HK-2 (cell line): ENCODE results near the gene SH3BP2.

Experiments
- DNase-seq: peaks from one replicate; pipeline ENCODE4 v3.0.0-alpha.2; 2018; ENCODE audit not compliant: unreplicated experiment

SH3BP2 gene

DNA sequence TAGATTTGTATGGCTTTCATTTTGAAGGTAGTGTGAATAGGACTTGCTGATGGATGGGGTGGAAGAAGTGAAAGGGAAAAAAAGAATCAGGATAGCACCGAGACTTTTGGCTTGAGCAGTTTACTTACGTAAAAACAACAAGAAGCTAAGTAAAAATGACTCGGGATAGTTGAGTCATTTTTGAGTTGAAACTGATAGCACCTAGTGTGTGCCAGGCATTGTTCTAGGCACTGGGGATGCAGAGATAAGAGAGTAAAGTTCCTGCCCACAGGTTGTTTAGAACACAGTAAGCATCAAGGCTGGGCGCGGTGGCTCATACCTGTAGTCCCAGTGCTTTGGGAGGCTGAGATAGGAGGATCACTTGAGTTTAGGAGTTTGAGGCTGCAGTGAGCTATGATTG, 85.5 kb downstream of the SH3BP2 start:
- DNase-seq = no peak

DNA sequence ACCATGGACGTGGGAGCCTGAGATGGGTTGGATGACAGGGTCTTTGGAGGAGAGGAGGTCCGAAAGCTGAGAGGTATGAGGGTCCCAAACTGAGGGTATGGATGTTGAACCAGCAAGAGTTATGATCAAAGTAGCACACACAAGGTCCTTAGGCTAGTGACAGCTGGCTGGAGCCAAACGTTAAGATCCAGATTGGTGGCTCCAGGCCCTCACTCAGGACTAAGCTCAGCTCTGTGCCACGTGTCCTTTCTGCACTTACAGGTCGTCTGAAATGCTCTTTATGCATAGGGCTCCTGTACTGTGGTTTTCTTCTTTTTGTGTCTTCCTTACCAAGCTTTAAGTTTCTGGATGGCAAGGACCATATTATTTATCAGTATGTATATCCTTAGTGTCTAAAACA, 86.1 kb downstream of the SH3BP2 start:
- no peak for DNase-seq

DNA sequence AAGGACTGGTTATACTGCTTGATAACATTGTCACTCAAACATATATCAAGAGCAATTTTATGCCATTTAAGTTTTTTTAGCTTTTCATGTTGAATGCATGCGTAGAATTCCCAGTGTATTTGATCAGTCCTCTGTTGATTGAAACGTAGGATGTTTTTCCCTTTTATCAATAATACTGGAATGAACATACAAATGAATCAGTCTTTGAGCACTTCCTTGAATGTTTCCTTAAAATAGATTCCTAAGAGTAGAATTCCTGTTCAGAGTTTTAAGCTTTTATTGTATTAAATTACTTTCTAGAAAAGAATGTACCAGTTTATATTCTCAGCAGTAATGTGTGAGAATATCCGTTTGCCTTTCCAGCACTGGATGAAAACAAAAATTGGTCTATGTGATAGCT, 88.5 kb downstream of the SH3BP2 start:
- DNase-seq = no peak

DNA sequence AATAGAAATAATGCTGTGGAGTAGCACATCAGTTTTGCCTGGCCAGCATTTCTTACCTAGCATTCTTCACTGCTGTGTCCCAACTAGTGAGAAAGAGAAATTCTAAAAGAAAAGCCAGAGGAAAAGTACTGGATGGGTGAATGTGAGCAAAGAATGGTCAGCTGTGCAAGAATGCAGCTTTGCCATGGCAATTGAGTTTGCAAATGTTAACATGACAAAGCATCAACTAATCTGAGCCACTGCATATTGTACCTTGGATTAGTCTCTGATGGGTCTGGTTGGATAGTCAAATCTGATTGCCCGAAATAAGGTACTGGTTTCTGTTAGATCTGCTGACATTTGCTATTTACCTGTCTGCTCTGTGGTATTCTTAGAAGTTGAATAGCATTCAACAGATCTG, 89.5 kb downstream of the SH3BP2 start:
- DNase-seq = no peak

DNA sequence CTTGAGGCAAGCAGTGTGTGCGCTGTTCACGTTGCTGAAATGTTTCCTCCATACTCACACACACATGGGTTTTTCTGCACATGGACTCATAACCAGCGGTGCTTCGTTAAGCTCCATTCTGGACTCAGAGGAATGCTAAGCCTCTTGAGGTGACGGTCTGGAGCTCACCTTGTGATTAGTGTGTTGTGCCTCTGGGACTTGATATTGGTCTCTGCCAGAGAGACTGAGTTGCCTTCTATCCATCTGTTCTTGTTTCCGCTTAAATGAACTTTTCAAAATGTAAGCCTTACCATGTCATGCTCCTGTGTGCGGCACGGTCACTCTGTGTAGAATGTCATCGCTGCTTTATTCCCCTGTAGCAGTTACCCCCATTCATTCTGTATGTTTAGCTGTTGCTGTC, 93.3 kb downstream of the SH3BP2 start:
- no peak for DNase-seq

DNA sequence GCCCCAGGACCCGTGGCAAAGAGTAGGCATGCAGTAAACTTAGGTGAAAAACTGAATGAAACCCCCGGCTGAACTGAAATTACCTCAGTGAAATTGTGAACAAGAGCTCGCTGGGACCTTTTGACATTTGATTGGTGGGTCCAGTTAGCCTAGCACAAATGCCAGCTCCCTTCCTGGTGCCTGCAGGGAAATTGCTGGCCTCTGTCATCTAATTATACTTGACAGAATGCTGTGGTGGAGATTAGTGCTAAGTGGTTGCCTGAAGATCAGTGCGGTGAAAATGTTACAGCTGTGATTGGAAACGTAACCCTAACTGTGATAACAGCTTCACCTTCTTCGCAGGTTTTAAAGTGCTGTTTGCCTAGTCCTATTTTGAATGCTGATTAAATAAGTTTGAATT, 93.7 kb downstream of the SH3BP2 start:
- DNase-seq = no peak

DNA sequence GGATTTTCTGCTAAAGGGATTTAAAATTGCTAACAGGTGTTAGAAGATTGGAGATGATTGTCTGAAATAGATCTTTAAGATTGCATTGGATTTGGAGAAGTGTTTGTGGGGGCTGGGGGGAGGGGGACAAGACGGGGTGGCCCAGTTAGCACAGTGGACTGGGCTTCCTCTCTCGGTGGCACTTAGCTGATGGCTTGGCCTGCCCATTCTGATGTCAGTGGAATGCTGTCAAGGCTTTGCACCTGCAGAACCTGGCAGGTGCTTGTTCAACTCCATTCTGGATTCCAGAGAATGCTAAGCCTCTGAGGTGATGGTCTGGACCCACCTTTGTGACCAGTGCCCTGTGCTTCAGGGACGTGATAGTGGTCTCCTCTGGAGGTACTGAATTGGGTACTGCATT, 94.5 kb downstream of the SH3BP2 start:
- no peak for DNase-seq

DNA sequence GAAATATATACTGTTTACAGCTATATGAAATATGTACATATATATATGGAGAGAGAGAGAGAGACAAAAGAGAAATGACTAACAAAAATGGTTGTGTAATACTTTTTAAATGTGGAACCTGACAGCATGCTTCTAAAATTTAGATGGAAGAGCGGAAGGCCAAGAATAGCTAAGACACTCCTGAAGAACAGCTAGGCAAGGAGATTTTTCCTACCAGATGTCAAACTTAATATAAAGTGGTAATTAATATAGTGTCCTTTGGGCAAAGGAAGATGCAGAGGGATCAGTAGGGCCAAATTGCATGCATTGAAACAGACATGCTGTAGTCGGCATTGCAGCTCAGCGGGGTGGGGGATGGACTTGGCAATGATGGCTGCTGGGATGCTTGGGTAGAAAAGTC, 96.0 kb downstream of the SH3BP2 start:
- DNase-seq = no peak
